Measurements from ENCODE around the gene CSTB. TPM values are rescaled to one million over a fixed set of nuclear protein-coding genes. Genes with fewer than 3 reads are reported as not detected.

CSTB gene
- polyA plus RNA-seq, 1 experiment: 58.2 TPM

- DNase-seq (ENCODE audit: low read depth): no peak
- CTCF ChIA-PET: no interaction called here
These were observed 5.7 kb upstream of the CSTB start for GRCh38 chr21:43781846-43782245.

GRCh38 chr21:43779660-43780059, 3.6 kb upstream of the CSTB start:
- CTCF ChIA-PET: interaction anchor here (1.1 to 1.6 kb wide), 2 partner anchors 9 to 10 kb away, joined by 3 to 7 read pairs; partner anchors contain the start of gene RRP1
- no peak for DNase-seq (ENCODE audit: low read depth)
- POLR2A ChIA-PET: no interaction called here
- no peak for TF ChIP-seq CTCF (IDR thresholded peaks at IDR 0.05; ENCODE audit: insufficient read depth, low read depth, low read length)
- no peaks in the 10 kb centered on the region for H3K36me3 ChIP-seq (ENCODE audit: control insufficient read depth, insufficient read depth, low read length)
- no peaks in the 10 kb centered on the region; the same call in 1 of the 2 replicates for H3K27me3 ChIP-seq (ENCODE audit: control insufficient read depth, insufficient read depth, low read length)
- H3K4me3 ChIP-seq (ENCODE audit: low read depth, low read length): no peak overlapping the region

More at GRCh38 chr21:43781846-43782245, 5.7 kb upstream of the CSTB start:
- H3K4me3 ChIP-seq (ENCODE audit: low read depth, low read length): no peak overlapping the region
- no peaks in the 10 kb centered on the region; the same call in 1 of the 2 replicates for H3K27me3 ChIP-seq (ENCODE audit: control insufficient read depth, insufficient read depth, low read length)
- no peak for TF ChIP-seq CTCF (IDR thresholded peaks at IDR 0.05; ENCODE audit: insufficient read depth, low read depth, low read length)
- POLR2A ChIA-PET: no interaction called here
- H3K36me3 ChIP-seq (ENCODE audit: control insufficient read depth, insufficient read depth, low read length): no peaks in the 10 kb centered on the region

- Histone ChIP-seq H3K4me3 (ENCODE audit: low read depth, low read length) (no peak overlapping the region), H3K27me3 (ENCODE audit: control insufficient read depth, insufficient read depth, low read length) (no peaks in the 10 kb centered on the region; the same call in 1 of the 2 replicates), H3K36me3 (ENCODE audit: control insufficient read depth, insufficient read depth, low read length) (peaks cover 4% of the 10 kb centered on the region)
- ChIA-PET POLR2A (no interaction called here), CTCF (no interaction called here)
- DNase-seq (ENCODE audit: low read depth): no peak
- no peak for TF ChIP-seq CTCF (IDR thresholded peaks at IDR 0.05; ENCODE audit: insufficient read depth, low read depth, low read length)
These were observed 2.6 kb upstream of the CSTB start for GRCh38 chr21:43778469-43779335.

- H3K4me3 ChIP-seq (ENCODE audit: low read depth, low read length): no peak overlapping the region
- peaks cover 8% of the 10 kb centered on the region for H3K36me3 ChIP-seq (ENCODE audit: control insufficient read depth, insufficient read depth, low read length)
- TF ChIP-seq CTCF (IDR thresholded peaks at IDR 0.05; ENCODE audit: insufficient read depth, low read depth, low read length): no peak
- no peak for DNase-seq (ENCODE audit: low read depth)
- H3K27me3 ChIP-seq (ENCODE audit: control insufficient read depth, insufficient read depth, low read length): no peaks in the 10 kb centered on the region; the same call in 1 of the 2 replicates
- ChIA-PET CTCF (interaction anchor here (1.0 kb wide), 1 partner anchor 11 kb away, joined by 3 read pairs; no protein-coding TSS in a partner anchor), POLR2A (no interaction called here)
These were observed 1.8 kb upstream of the CSTB start for GRCh38 chr21:43777953-43778352.

GRCh38 chr21:43775190-43775589, 918 bp downstream of the CSTB start:
- ChIA-PET CTCF (no interaction called here), POLR2A (no interaction called here)
- no peak for DNase-seq (ENCODE audit: low read depth)
- peaks cover 8% of the 10 kb centered on the region for H3K36me3 ChIP-seq (ENCODE audit: control insufficient read depth, insufficient read depth, low read length)
- TF ChIP-seq CTCF (IDR thresholded peaks at IDR 0.05; ENCODE audit: insufficient read depth, low read depth, low read length): no peak
- no peaks in the 10 kb centered on the region for H3K27me3 ChIP-seq (ENCODE audit: control insufficient read depth, insufficient read depth, low read length)
- peak overlapping the region; percentile 65 for H3K4me3 ChIP-seq (ENCODE audit: low read depth, low read length)
